AG20443 (cell line): ENCODE results near the gene CEP192.

Source experiments
- DNase-seq: peaks from one replicate; pipeline ENCODE4 v3.0.0; 2012; ENCODE audit warnings: low spot score, mixed read lengths

The CEP192 gene

GRCh38 chr18:13145636-13146190, 154.6 kb downstream of the CEP192 start:
- no peak for DNase-seq

- no peak for DNase-seq
These were observed 156.0 kb downstream of the CEP192 start for GRCh38 chr18:13147130-13147529.

DNA sequence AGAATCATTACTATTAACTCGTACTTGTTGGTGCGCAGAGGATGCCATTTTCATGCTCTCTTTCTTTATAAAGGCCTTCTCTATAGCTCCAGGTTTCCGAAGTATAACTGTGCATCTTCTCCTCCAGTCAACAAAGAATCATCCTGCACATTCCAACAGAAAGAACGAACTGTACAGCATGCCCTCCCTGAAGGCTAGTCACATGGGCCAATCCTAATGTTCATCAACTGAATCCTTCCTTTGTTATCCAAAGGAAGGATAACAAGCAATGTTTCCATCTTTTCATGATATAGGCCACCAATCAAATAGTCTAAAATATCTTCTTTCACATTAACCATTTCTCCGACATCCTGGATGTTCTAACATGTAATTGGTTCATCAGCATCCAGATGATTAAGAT, 160.5 kb downstream of the CEP192 start:
- DNase-seq = no peak

DNA sequence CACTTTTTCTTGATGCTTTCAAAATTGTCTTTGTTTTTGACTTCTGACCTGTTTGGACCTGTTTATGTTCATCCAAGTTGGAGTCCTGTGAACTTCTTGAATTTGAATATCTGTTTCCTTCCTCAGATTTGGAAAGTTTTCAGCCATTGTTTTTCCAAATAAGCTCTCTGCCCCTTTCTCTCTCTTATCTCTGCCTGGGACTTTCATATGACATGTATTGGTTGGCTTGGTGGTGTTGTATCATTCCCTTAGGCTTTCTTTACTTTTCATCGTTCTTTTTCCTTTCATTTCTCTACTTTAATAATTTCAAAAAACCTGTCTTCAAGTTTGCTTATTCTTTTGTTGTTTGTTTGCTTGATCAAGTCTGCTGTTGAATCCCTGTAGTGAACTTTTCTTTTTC, 167.3 kb downstream of the CEP192 start:
- no peak for DNase-seq

GRCh38 chr18:13159579-13159978, 168.4 kb downstream of the CEP192 start:
- peak; percentile 78 for DNase-seq

- DNase-seq = no peak
These were observed 170.2 kb downstream of the CEP192 start for GRCh38 chr18:13161276-13161899.

- DNase-seq = no peak
These were observed 172.2 kb downstream of the CEP192 start for GRCh38 chr18:13163167-13163927.

DNA sequence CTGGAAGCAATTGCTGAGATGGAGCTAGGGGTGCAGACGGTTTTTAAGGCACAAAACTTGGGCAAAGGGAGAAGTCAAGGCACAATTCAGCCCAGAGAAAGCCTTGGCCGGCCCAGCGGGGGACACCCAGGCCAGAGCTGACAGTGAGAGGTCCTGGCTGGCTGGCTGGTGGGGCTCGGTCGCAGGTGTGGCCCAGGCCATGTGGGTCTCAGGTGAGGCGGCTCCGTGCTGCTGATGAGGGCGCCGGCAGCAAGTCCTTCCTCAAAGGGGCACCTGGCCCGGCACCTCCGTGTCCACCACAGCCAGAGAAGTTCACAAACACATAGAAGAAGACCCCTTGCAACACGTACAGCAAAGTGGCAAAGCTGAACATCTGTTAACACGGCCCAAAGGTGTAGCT, 173.2 kb downstream of the CEP192 start:
- DNase-seq = no peak

- no peak for DNase-seq
These were observed 174.7 kb downstream of the CEP192 start for GRCh38 chr18:13165636-13166423.

GRCh38 chr18:13173578-13174145, 182.5 kb downstream of the CEP192 start:
- DNase-seq = no peak
